ENCODE data around the gene SLC4A1AP.
"Not testable (repeated sequence)": the region's sequence is repeated elsewhere in the genome, so short reads cannot be mapped to it uniquely, and the experiment has no call there.

SLC4A1AP gene
- total RNA-seq: 27.8 to 61.2 (median 42.7) reads per million in 17 experiments

DNA sequence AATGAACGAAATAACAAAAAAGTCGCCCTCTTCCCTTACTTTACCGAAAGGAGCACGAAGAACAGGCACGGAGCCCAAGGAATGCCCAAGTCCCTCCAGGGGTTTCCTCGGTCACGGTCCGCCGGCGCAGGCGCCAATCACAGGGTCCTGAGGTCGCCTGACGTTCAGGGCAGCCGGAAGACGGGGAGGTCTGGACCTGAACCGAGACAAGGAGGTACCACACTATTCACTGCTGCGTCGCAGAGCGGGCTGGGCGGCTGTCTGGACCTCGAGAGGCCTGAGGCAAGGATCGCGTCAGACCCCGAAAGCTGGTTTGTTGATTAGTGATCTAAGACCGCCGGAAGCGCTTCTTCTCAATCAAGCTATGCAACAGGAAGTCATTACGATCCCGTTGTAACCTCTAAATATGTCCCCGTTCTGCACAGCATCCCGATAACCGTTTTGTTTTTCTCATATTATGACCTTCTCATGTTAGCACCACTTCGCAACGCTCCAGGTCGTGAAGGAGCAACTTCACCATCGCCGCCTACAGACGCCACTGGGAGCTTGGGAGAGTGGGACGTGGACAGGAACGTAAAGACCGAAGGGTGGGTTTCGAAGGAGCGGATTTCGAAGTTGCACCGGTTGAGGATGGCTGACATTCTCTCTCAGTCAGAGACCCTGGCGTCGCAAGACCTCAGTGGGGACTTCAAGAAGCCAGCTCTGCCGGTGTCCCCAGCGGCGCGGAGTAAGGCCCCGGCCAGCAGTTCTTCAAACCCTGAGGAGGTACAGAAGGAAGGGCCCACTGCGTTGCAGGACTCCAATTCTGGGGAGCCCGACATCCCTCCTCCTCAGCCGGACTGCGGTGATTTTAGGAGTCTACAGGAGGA lies at the start of gene SLC4A1AP, which contains the start of gene SUPT7L:
Gene SLC4A1AP (plus strand): TSS at position 605 of the 869 bp plus-strand sequence. CDS start 26 bp downstream, at position 631.
Gene SUPT7L (minus strand): TSS at position 330 of the 869 bp plus-strand sequence. CDS start 1,422 bp downstream, outside the sequence.
- DNase-seq: peak; percentile 79 to 84 (median 83)

- no peak for DNase-seq
These were observed 49.7 kb upstream of the SLC4A1AP start for GRCh38 chr2:27613985-27614384.

DNA sequence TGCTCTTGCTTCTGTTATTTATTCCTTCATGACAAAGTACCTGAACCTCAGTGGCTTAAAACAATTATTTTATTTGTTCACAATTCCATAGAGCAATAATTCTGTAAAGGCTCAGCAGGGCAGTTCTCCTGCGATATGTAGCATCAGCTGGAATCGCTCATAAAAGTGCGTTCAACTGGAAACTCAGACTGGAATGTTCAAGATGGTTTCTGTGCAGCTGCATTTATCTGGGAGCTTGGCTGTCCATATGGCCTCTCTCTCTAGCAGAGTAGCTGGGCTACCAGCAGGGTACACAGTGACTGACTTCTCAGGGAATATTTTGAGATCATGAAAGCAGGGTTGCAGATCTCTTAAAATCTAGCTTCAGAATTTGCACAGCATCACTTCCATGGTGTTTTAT lies 48.4 kb upstream of the SLC4A1AP start:
- DNase-seq: no peak

DNA sequence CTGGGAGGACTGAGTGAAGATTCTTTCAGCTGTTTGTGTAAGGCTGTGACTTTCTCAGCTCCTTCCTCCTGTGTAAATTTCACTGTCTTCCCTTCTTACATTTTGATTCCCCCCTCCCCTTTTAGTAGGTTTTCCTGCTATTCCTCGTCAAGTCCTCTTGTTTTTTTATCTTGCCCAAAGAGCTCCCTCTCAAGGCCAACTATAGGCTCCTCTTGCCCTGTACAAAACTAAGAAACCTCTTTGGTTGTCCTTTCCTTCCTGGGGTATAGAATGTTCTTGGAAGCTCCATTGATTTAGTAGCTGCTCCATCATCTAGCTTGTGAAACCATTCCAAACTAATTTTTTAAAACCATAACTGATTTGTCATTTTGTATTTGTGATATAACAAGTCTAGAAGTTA lies 42.2 kb upstream of the SLC4A1AP start:
- DNase-seq: no peak

GRCh38 chr2:27622921-27623384 lies 40.7 kb upstream of the SLC4A1AP start:
- no peak for DNase-seq

- no peak for DNase-seq
These were observed 38.7 kb upstream of the SLC4A1AP start for GRCh38 chr2:27624943-27625342.

- DNase-seq: not testable (repeated sequence)
These were observed 37.4 kb upstream of the SLC4A1AP start for GRCh38 chr2:27626323-27626722.

DNA sequence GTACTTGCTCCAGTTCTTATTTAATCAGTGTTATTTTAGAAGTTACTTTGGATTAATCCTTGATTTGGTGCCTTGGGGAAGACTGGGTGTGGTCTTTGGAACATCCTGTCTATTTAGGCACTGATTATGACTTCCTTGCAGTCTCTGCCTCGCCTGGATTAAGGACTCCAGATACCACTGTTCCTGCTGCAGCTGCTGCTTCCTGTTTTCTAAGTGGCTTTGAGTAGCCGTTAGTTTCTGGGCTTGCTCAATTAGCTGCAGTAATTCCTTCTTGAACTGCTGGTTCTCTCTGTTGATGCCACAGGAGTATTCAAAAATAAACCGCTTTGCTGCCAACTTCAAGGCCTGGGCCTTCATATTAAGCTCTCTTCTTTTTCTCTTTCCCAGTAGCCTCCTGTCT lies 36.8 kb upstream of the SLC4A1AP start:
- peak; percentile 40 to 60 (median 50) for DNase-seq

- peak; percentile 50 to 82 (median 54) for DNase-seq
These were observed 35.5 kb upstream of the SLC4A1AP start for GRCh38 chr2:27627963-27628766.

GRCh38 chr2:27628767-27629709 lies 34.7 kb upstream of the SLC4A1AP start, which contains the start of the genes CCDC121 and GPN1:
Gene CCDC121, minus strand, starts transcription at chr2:27629012. Its CDS starts 1,213 bp downstream, at chr2:27627799.
Gene GPN1, plus strand, starts transcription at chr2:27629050. Its CDS starts 9 bp downstream, at chr2:27629059.
- DNase-seq: peak; percentile 96 to 98 (median 97)

GRCh38 chr2:27630257-27630656 lies 33.4 kb upstream of the SLC4A1AP start:
- DNase-seq: not testable (repeated sequence)

DNA sequence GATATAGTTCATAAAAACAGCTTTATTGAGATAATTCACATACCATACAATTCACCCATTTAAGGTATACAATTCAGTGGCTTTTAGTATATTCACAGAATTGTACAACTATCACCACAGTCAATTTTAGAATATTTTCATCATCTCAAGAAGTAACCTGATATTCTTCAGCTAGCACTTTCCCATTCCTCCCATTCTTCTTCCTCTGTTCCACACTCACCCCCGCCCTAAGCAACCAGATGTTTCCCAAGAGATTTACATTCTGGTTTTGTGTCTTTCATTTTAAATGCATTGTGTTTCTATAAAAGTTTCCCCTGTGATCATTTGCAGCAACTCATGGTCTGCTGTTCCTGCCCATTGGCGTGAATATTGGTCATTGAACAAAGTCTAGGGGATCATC lies 29.4 kb upstream of the SLC4A1AP start:
- DNase-seq: no peak

GRCh38 chr2:27636766-27637165 lies 26.9 kb upstream of the SLC4A1AP start:
- DNase-seq: no peak

DNA sequence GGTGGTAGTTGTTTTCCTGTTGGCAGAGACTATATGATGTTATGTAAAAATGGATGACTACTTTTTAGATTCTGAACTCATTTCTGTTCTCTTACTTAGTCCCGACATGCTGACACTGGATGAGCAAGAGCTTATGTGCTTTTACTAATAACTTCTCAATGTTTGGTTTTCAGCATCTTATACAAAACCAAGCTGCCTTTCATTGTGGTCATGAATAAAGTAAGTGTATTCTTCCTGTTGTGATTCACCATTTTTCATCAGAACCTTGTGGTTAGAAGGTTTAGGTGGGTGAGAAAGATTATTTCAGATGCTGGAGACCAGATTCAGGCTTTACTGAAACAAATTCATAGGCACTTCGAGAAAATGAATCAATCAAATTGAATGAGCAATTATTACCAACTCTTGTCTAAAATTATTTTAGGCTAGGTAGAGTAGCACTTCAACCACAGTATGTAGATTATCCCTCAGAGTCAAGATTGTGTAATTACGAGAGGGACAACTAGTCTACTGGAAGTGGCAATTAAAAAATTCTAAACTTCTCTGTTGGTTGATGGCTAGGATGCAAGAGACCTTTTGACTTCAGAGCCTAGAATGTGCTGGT lies 25.6 kb upstream of the SLC4A1AP start:
- no peak for DNase-seq

- no peak for DNase-seq
These were observed 25.0 kb upstream of the SLC4A1AP start for GRCh38 chr2:27638709-27639108.

GRCh38 chr2:27640722-27641245 lies 22.9 kb upstream of the SLC4A1AP start:
- no peak for DNase-seq

DNA sequence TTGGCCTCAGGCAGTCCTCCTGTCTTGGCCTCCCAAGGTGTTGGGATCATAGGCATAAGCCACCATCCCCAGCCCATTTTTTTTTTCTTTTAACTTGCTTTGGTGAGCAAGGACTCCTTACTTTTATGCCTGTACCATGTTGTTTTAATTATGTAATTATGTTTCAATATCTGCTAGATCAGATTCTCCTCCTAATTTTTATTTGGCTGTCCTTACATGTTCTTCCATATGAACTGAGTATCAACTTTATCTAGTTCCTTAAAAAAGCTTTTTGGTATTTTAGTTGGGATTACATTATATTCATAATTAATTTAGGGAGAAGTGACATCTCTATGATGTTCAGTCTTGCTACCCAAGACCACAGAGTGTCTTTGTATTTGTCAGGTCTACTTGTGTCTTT lies 18.5 kb upstream of the SLC4A1AP start:
- DNase-seq: no peak

- no peak for DNase-seq
These were observed 16.4 kb upstream of the SLC4A1AP start for GRCh38 chr2:27647289-27647688.

- no peak for DNase-seq
These were observed 16.0 kb upstream of the SLC4A1AP start for GRCh38 chr2:27647737-27648136.

GRCh38 chr2:27651056-27651455 lies 12.6 kb upstream of the SLC4A1AP start:
- DNase-seq: no peak

GRCh38 chr2:27652341-27652740 lies 11.3 kb upstream of the SLC4A1AP start:
- DNase-seq: no peak
